Hematopoietic multipotent progenitor cell treated with erythropoietin and hydrocortisone succinate and interleukin-3 and kit ligand, for 6 days (in vitro differentiated cells): ENCODE results near the gene SUMO3.
"Not testable (repeated sequence)": the region's sequence is repeated elsewhere in the genome, so short reads cannot be mapped to it uniquely, and the experiment has no call there.

Source experiments
- DNase-seq: peaks from one replicate; pipeline ENCODE4 v3.0.0-alpha.2; 2015

The SUMO3 gene

DNA sequence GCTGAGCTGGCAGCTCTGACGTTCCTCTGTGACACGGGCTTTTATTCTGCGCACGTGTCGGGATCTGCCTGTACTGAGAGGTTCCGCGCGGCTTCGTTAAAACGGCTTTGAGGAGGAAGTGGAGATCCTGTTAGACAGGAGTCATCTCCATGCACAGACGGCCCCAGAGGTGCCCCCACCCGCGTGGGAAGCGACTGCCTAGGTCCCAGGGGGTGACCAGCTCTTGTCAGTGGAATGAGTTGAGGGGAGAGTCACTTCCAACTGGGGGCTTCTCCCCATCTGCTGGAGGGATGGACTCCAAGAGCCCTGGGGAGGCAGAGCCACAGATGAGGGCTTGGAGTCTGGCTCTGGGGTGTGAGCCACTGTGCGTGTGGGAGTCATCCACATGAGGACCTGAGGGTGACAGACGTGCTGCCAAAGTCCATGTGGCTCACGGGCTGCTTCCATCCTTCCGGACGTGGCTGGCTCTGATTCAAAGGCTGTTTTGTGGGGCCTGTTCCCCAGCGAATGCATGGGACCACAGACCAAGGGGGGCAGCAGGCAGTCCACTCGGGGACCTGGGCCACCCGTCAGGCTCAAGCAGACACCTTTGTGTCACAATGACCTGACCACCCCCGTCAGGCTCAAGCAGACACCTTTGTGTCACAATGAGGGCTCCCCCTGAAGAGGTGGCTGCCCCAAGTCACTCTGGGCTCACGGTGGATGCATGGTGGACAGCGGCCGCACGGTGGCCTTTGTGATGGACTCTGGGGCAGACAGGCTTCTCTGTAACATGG is 28.8 kb upstream of the SUMO3 start:
- peak; percentile 81 for DNase-seq

DNA sequence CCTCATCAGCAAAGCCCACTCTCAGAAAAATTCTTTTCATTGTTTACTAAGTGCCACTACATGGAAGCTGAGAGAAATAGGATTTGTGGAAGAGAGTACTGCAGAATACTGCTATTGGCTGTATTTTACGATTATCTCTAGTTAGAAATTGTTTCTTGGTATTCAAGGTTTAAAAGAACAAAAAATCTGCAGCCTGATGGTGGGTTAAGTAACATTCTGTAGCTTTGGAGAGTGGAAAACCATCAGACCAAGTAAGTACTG is 28.3 kb upstream of the SUMO3 start:
- no peak for DNase-seq

DNA sequence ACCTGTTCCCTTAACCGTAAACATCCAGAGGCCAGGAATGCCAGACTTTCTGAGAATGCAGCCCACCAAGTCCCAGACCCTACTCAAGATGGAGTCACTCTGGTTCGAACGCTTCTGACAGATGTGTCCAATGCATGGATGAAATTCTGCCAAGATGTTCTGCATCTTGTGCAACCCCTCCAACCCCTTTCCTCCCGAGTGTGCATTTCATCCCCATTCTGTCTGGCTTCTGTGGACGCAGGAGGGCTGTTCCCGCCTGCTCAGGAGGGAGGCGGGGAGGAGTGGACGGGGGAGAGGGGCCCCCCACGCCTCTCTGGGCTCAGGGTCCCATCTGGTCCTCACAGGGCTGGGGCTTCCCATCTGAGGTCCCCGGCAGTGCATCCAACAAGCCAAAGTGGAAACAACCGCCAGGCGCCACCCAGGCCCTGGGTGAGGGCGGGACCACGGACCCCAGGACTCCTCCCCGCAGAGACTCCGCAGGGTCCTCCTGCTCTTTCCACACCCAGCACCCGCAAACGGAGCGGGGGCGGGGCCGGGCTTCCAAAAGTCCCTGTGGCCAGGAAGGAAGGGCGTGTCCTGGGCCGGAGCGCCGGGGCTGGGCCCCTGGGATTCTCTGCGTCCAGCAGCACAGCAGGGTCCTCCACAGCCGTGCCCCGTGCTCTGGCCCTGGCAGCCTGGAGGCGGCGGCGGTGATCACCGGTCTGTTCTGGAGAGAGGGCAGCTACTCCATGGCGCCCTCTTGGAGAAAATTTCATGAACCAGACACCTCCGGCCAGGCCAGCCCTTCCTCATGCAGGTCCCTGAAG is 27.8 kb upstream of the SUMO3 start:
- DNase-seq: peak; percentile 85

DNA sequence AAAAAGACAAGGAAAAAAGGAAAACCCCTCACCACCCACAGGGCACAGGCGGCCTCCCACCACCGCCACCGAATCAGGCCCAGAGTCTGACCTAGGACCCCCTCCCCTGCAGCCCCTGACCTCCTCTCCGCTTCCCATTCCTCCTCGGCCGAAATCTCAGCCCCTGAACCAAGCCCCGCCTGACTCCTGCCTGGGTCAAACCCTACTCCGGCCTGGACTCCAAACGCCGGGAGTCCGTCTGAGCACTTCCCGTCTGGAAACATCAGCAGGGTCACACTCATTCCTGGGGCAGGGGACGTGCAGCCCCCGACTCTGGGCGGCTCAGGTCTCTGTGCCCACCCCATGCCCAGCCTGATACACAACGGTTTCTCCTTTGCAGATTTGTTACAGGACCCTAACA is 26.4 kb upstream of the SUMO3 start:
- no peak for DNase-seq

DNA sequence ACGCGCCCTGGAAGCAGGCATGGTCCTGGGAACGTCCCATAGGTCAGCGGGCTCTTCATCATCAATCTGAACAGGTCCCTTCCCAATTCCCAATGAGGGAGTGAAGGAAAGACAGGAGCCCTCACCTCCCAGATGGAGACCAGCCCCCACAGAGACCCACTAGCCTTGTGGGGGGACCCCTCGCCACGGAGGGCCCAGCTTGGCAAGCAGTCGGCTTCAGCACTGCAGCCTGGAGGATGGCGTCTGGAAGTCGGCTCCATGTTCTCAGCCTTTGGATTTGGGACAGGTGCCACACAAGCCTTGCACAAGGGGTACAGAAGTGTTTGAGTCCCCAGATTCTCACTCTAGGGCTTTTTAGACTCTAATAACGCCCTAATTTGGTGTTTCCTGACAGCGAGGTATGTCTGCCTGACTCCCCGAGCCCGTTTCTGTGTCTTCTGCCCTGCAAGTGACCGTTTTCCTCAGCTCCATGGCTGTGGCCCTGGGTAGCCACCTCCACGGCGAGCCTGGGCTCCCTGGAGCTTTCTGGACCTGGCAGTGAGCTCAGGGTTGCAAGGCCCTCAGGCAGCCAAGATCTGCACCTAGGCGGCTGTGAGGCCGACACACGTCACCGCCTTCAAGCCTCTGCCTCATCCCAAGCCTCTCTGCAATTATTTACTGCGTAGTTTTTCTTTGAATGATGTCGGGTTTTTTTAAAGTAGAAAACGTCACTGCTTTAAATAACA is 25.0 kb upstream of the SUMO3 start:
- DNase-seq: no peak

DNA sequence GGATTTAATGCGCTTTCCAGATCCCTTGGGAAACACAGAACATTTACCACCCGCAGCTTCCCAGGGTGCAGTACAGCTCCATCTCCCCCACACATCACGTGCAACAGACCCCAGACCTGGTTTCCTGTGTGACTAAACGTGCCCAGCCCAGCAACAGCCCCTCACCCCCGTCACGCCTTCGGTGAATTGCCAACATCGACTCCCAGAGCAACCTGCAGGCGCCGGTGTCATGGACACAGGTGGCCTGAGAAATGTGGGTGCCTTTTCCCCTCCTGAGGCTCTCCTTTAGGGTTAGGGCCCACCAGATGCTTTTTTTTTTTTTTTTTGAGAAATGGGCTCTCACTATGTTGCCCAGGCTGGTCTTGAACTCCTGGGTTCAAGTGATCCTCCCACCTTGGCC is 24.2 kb upstream of the SUMO3 start:
- DNase-seq: no peak

DNA sequence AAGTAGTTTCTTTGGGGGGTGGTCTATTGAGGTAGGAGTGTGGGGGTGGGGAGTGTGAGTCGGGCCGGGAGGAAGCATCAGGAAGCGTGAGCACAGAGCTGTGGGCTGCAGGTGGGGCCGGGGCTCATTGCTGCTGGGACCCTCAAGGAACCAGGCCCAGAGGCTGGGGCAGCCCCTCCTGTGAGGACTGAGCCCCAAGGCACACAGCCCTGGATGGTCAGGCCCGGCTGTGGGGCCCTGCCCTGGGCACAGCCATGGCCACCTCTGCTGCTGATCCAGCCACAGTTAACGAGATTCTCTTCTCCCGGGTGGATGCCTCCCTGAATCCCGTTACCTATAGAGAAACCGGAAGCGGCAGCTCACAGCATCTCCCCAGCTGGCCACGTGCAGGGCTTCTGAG is 22.9 kb upstream of the SUMO3 start:
- DNase-seq: no peak

DNA sequence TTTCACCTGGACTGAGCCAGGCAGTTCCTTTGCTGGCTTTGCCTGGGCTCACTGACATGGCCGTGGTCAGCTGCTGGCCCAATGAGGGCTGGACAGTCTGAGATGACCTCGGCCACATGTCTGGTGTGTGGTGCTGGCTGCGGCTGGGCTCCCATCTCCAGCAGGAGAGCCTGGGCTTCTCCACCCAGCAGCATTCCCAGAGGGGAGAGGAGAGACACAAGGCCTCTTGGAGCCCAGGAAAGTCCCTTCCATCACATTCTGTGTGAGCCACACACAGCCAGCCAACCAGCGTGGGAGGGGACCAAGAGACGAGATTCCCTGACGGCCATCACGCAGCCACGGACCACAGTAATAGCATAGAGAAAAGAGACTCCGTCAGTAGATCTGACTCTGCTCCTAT is 21.1 kb upstream of the SUMO3 start:
- no peak for DNase-seq

DNA sequence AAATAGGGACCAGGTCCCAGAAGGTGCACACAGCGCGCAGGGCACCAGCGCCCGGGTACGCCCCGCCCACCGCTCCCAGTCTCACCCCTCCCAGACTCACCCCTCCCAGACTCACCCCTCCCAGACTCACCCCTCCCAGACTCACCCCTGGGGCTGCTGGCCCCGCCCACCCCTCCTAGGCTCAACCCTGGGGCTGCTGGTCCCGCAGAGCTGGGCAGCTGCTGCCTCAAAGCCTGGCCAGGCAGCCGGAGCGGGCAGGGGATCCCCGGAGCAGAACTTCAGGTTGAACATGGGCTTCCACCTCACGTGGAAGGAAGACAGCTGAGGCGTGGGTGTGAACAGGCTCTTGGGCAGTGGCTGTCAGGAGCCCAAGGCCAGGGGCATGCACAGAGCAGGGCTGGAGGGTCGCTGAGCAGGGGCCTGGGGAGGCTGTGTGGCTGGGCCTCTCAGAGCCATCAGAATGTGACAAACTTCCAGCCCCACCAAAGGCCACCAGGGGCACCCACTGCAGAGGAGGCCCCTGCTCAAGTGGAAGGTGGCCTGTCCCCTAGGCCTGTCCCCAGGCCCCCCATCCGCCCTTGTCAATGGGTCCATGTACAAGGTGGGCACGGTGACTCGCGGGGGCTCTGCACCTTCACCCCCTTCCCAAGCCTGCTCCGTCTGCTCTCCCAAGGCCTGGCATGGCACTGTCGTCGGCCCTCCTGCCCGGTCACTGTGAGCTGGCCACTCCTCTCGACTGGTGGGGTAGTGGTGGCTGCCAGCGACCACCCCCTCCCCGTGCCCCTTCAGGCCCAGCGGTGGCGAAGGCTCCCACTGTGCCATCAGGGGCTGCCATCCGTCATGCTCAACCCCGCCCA is 20.4 kb upstream of the SUMO3 start:
- peak; percentile 48 for DNase-seq

DNA sequence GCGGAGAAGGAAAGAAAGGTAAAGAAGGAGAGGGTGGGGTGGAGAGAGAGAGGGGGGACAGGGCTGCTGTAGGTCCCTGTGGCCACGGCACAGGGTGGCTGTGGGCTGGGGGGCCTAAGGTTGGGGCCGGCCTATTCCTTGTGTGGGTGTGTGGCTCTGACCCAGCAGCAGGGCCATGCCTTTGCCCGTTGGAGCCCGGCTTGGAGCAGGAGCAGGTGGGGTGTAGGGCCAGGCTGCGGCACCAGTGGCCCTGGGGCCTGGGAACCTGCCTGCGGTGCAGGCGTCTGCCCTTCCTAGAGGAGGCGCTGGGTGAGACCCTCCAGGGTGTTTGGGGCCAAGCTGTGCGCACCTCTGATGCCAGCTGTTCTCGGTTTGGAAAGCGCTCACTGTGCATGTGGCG is 19.7 kb upstream of the SUMO3 start:
- DNase-seq: no peak

DNA sequence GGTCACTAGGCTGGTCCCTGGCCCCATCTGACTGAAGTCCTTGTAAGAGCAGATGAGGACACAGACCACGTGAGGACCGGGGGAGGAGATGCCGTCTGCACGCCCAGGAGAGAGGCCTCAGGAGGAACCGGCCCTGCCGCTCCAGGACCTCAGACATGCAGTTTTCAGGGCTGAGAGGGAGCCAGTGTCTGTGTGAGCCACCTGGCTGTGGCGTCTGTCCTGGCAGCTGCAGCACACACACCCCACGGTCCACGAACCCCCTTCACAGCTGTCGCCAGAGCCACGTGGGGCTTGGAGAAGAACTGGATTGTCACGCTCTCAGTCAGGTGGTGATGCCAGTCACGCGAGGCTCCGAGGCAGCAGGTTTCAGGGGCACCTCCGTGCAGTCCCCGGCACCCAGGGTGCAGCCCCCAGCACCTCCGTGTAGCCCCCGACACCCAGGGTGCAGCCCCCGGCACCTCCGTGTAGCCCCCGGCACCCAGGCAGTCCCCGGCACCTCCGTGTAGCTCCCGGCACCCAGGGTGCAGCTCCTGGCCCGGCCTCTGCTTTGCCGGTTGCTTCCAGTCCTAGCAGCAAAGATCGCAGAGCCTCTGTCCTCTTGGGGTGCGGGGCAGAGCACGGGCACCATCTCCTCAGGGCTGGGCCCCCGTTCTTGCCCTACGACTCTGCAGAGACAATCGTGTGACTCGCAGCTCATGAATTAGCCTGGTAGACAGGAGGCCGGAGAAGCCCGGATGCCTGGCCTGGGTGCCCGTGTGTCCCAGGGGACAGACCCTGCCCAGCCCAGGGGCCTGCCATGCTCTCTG is 19.0 kb upstream of the SUMO3 start:
- DNase-seq: peak; percentile 25

DNA sequence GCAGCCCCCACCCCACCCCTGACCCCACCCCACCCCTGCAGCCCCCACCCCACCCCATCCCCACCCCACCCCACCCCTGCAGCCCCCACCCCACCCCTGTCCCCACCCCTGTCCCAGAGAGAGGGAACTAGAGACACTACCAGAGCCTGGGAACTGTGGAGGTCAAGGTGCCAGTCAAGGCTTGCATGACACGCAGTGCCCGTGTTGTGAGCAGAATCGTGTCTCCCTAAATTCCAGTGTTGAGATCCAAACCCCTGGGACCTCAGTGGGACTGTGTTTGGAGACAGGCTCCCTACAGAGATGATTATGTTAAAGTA is 18.4 kb upstream of the SUMO3 start:
- DNase-seq: no peak

DNA sequence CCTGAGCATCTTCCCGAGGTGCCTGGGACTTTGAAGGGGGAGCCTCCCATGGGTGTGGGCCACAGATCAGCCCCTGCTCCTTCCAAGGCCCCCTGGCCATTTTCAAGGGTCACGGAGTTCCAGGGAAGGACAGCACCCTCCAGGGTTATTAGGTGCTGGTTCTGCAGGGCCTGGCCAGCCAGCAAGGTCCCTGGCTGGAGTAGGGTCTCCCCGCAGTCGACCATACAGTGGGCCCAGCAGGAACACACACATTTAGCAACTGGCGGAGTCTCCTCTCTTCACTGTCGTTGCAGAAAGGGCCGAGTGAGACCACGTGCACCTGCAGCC is 17.7 kb upstream of the SUMO3 start:
- DNase-seq: no peak

DNA sequence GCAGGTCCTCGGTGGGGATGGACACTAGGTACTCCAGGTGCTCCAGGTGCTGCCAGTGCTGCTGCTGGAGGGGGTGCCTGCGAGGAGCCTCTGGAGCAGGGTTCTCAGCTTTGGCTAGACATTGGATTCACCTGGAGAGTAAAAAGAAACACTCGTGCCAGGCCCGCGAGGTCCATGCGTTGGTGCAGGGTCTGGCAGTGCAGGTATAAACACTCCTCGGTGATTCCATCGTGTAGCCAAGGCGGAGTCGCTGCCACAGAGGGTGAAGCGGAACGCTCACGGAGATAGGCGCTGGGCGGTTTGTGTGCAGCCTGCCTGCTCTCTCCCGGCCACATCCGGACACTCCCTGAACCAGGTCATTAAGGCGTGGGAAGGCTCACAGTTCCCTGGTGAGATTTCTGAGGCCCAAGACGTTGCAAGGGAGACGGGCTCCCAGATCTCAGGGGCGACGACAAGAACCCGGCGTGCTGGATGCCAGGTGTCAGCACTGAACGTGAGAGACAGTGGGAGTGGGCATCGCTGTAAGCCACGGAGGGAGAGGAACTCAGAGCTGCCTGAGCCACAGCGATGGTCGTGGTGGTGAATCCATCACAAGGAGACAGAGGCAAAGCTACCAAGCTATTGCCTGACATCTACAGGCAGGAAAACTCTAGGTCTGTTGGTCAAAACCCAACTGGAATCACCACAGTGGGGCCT is 17.2 kb upstream of the SUMO3 start:
- no peak for DNase-seq

DNA sequence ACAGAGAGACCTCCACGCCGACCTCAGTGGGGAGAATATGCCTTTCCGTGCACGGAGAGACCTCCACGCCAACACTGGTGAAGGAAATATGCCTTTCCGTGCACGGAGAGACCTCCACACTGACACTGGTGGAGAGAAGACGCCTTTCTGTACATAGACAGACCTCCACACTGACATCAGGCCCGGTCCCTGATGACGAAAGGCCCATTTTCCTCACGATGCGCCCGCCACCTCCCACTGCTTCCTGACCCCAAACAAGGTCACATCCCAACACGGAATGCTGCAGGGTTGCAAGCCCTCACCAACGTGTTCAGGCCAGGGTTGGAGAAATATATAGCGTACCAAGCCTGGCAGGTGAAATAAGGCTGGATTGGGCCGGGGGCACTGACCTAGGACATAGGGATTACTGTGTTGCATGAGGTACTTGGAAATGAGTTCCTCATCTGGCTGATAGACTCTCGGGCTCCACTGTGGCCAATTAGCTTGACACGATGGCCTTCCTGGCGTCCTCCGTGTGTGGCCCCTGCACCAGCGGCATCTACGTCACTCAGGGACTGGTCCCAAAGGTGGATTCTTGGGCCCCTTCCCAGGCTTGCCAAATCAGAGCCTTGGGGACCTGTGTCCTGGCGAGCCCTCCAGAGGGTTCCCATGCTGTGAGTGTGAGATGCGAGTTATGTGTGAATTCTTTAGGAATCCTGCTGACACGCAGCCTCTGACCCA is 16.5 kb upstream of the SUMO3 start:
- DNase-seq: no peak

DNA sequence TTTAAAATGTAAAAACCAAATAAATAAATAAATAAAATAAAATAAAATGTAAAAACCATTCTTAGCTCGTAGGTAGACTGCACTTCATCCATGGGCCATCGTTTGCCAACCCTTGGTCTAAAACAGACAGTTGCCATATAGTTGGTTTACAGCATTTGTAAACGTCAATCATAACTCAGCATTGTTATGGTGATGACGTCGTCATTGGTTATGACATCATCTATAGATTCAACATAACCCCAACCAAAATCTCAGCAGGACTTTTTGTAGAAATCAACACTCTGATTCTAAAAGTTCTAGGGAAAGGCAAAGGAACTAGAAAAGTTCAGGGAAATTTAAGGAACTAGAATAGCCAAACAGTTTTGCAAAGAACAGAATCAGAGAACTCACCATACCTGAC is 15.8 kb upstream of the SUMO3 start:
- no peak for DNase-seq

DNA sequence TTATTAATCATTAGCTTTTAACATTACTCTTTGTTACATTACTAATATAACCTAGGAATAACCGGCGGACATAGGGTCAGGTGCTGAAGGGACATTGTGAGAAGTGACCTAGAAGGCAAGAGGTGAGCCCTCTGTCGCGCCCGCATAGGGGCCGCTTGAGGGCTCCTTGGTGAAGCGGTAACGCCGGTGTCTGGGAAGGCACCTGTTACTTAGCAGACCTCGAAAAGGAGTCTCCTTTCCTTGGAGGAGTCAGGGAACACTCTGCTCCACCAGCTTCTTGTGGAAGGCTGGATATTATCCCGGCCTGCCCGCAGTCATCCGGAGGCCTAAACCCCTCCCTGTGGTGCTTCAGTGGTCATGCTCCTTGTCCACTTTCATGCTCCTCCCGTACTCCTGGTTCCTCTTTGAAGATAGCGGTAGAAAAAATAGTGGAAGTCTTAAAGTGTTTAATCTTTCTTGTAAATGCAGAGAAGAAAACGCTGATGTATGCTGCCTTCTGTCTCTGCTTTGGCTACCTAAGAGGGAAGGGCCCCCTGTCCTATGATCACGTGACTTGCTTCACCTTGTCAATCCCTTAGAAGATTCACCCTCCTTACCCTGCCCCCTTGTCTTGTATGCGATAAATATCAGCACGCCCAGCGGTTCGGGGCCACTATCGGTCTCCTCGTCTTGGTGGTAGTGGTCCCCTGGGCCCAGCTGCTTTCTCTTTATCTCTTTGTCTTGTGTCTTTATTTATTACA is 14.8 kb upstream of the SUMO3 start:
- not testable (repeated sequence) for DNase-seq

DNA sequence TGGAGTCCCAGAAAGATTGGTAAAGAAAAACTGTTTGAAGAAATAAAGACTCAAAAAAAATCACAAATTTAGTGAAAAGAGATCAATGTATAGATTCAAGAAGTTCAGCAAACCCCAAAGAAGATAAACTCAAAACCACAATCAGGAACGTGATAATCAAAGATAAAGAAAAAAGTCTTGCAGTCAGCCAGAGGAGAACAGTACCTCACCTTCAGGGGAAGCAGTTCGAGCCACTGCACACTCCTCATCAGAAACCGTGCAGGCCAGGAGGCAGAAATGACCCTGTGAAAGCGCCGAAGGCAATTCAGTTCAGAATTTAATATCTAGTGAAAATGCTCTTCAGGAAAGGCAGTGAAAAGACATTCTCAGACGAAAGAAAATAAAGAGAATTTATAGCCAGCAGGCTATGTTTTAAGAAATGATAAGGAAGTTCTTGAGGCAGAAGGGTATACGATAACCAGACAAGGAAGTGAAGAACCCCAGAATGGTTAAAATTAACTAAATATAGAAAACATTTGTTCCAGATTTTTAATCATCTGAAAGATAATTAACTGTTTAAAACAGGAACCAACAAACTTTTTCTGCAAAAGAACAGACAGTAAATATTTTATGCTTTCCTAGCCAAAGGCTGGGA is 13.5 kb upstream of the SUMO3 start:
- peak; percentile 39 for DNase-seq

DNA sequence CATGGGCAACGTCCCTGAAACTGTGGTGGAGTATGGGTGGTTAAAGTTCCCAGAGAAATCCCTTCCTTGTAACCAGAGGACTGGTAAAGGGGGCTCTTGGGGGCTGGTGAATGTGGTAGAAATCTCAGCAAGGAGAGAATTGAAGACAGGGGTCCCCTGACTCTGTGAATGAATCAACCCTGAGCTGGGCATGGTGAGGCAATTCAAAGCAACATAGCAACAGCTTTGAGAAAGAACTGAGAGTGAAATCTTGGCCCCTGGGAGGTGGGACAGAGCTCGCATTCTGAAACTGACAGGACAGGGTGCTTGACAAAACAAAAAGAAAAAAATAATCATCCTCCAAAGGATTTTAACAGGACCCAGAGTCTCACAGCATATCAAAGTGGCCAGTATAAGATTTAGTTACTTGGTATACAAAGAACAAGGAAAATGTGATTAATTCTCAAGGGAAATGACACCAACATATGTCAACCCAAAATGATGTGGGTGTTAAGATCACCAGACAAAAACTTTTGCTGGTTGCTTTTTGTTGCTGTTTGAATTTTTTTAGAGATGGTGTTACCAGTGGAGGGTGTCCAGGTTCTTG is 11.7 kb upstream of the SUMO3 start:
- no peak for DNase-seq
